ENCODE measurements around the gene XPR1. TPM values are rescaled to one million over a fixed set of nuclear protein-coding genes. Genes with fewer than 3 reads are reported as not detected.

XPR1 gene
- polyA plus RNA-seq, 4 donors: 36.1 to 43.1 (median 40.9) TPM

- no peak for DNase-seq (ENCODE audit: low read depth in 4 of 4, low spot score in 3 of 4)
These were observed 17.1 kb upstream of the XPR1 start for GRCh38 chr1:180614730-180615129.

GRCh38 chr1:180615493-180616290 lies 16.1 kb upstream of the XPR1 start:
- no peak for DNase-seq (ENCODE audit: low read depth in 4 of 4, low spot score in 3 of 4)

- DNase-seq (ENCODE audit: low read depth in 4 of 4, low spot score in 3 of 4): no peak
These were observed 15.4 kb upstream of the XPR1 start for GRCh38 chr1:180616439-180616838.

- no peak for DNase-seq (ENCODE audit: low read depth in 4 of 4, low spot score in 3 of 4)
These were observed 13.9 kb upstream of the XPR1 start for GRCh38 chr1:180617774-180618395.

- no peak for DNase-seq (ENCODE audit: low read depth in 4 of 4, low spot score in 3 of 4)
These were observed 11.2 kb upstream of the XPR1 start for GRCh38 chr1:180620581-180620980.

GRCh38 chr1:180622658-180623508 lies 8.9 kb upstream of the XPR1 start:
- DNase-seq (ENCODE audit: low read depth in 4 of 4, low spot score in 3 of 4): no peak

GRCh38 chr1:180623579-180624347 lies 8.1 kb upstream of the XPR1 start:
- DNase-seq (ENCODE audit: low read depth in 4 of 4, low spot score in 3 of 4): no peak

GRCh38 chr1:180626711-180627110 lies 5.1 kb upstream of the XPR1 start:
- no peak for DNase-seq (ENCODE audit: low read depth in 4 of 4, low spot score in 3 of 4)

- no peak for DNase-seq (ENCODE audit: low read depth in 4 of 4, low spot score in 3 of 4)
These were observed 4.4 kb upstream of the XPR1 start for GRCh38 chr1:180627411-180627810.

- no peak for DNase-seq (ENCODE audit: low read depth in 4 of 4, low spot score in 3 of 4)
These were observed 3.2 kb upstream of the XPR1 start for GRCh38 chr1:180628646-180629045.

- no peak for DNase-seq (ENCODE audit: low read depth in 4 of 4, low spot score in 3 of 4)
These were observed 1.2 kb upstream of the XPR1 start for GRCh38 chr1:180630408-180631193.

- DNase-seq (ENCODE audit: low read depth in 4 of 4, low spot score in 3 of 4): no peak
These were observed 542 bp upstream of the XPR1 start for GRCh38 chr1:180631194-180631765.

- peak; percentile 33 to 79 (median 41) for DNase-seq (ENCODE audit: low read depth in 4 of 4, low spot score in 3 of 4)
These were observed 669 bp downstream of the XPR1 start for GRCh38 chr1:180632326-180633056.

- DNase-seq (ENCODE audit: low read depth in 4 of 4, low spot score in 3 of 4): no peak
These were observed 1.5 kb downstream of the XPR1 start for GRCh38 chr1:180633057-180634056.

- DNase-seq (ENCODE audit: low read depth in 4 of 4, low spot score in 3 of 4): no peak
These were observed 4.3 kb downstream of the XPR1 start for GRCh38 chr1:180636138-180636537.

GRCh38 chr1:180639871-180640270 lies 8.0 kb downstream of the XPR1 start:
- DNase-seq (ENCODE audit: low read depth in 4 of 4, low spot score in 3 of 4): no peak

- DNase-seq (ENCODE audit: low read depth in 4 of 4, low spot score in 3 of 4): no peak
These were observed 8.7 kb downstream of the XPR1 start for GRCh38 chr1:180640531-180640949.

All from right renal pelvis (tissue), 4 donors.